Trophoblast cell (in vitro differentiated cells and primary cell): ENCODE data around the gene GNG12.
A peak's percentile ranks its signal among the peaks of the same experiment; 100 is the strongest.

Experiments used
- DNase-seq, 2 donors: peaks; one replicate each; pipeline ENCODE4 v3.0.0-alpha.2; 2016
- H2AFZ ChIP-seq: 2 replicates; pipeline ENCODE4 v1.6.1; 2013; ENCODE audit warnings: low read length, moderate library complexity, mild to moderate bottlenecking; ENCODE audit not compliant: insufficient read depth, poor library complexity
- H2AK5ac ChIP-seq: 2 replicates; pipeline ENCODE4 v1.6.1; 2013; ENCODE audit warnings: mild to moderate bottlenecking, low read length
- H2BK120ac ChIP-seq: 2 replicates; pipeline ENCODE4 v1.6.1; 2013; ENCODE audit warnings: low read length, mild to moderate bottlenecking, moderate library complexity; ENCODE audit not compliant: insufficient read depth, poor library complexity
- H2BK12ac ChIP-seq: 2 replicates; pipeline ENCODE4 v1.6.1; 2013; ENCODE audit warnings: mild to moderate bottlenecking, low read length, moderate library complexity
- H2BK5ac ChIP-seq: 2 replicates; pipeline ENCODE4 v1.6.1; 2013; ENCODE audit warnings: low read length, low read depth, moderate library complexity, mild to moderate bottlenecking; ENCODE audit not compliant: poor library complexity
- H3K14ac ChIP-seq: 2 replicates; pipeline ENCODE4 v1.6.1; 2013; ENCODE audit warnings: mild to moderate bottlenecking, low read length
- H3K18ac ChIP-seq: 2 replicates; pipeline ENCODE4 v1.6.1; 2013; ENCODE audit warnings: mild to moderate bottlenecking, low read length
- H3K23ac ChIP-seq: 2 replicates; pipeline ENCODE4 v1.6.1; 2013; ENCODE audit warnings: low read length
- H3K27ac ChIP-seq: 2 replicates; pipeline ENCODE4 v1.5.1; 2013; ENCODE audit warnings: low read depth, mild to moderate bottlenecking, inconsistent platforms, low read length, moderate library complexity
- H3K27me3 ChIP-seq: 2 replicates; pipeline ENCODE4 v1.6.1; 2013; ENCODE audit warnings: inconsistent platforms, mild to moderate bottlenecking, low read length, moderate library complexity; ENCODE audit not compliant: insufficient read depth
- H3K36me3 ChIP-seq, 2 experiments: 1 replicate in 1 of 2; 2 replicates in 1 of 2; pipeline ENCODE4 v1.6.1; 2013; ENCODE audit warnings: low read length in 2 of 2, mild to moderate bottlenecking in 2 of 2, moderate library complexity in 1 of 2; ENCODE audit not compliant: insufficient read depth in 2 of 2, control insufficient read depth in 1 of 2
- H3K4ac ChIP-seq: 2 replicates; pipeline ENCODE4 v1.6.1; 2013; ENCODE audit warnings: low read depth, mild to moderate bottlenecking, low read length, moderate library complexity
- H3K4me1 ChIP-seq, 2 experiments: 1 replicate in 1 of 2; 2 replicates in 1 of 2; pipeline ENCODE4 v1.6.1; 2013; ENCODE audit warnings: low read length in 2 of 2, mild to moderate bottlenecking in 2 of 2, moderate library complexity in 1 of 2; ENCODE audit not compliant: insufficient read depth in 2 of 2, control insufficient read depth in 1 of 2
- H3K4me2 ChIP-seq: 2 replicates; pipeline ENCODE4 v1.6.1; 2013; ENCODE audit warnings: inconsistent platforms, mild to moderate bottlenecking, low read length, moderate library complexity
- H3K4me3 ChIP-seq: 2 replicates; pipeline ENCODE4 v1.5.1; 2013; ENCODE audit warnings: mild to moderate bottlenecking, low read depth, low read length, inconsistent platforms
- H3K79me1 ChIP-seq: one replicate; pipeline ENCODE4 v1.6.1; 2013; ENCODE audit warnings: low read length
- H3K79me2 ChIP-seq: 2 replicates; pipeline ENCODE4 v1.6.1; 2013; ENCODE audit warnings: low read length, mild to moderate bottlenecking; ENCODE audit not compliant: control insufficient read depth, insufficient read depth, poor library complexity
- H3K9ac ChIP-seq: 2 replicates; pipeline ENCODE4 v1.6.1; 2013; ENCODE audit warnings: mild to moderate bottlenecking, low read length
- H3K9me3 ChIP-seq: 2 replicates; pipeline ENCODE4 v1.6.1; 2013; ENCODE audit warnings: low read depth, mild to moderate bottlenecking, control low read depth, inconsistent platforms, low read length; ENCODE audit not compliant: insufficient read depth
- H4K12ac ChIP-seq: 2 replicates; pipeline ENCODE4 v1.6.1; 2013; ENCODE audit warnings: low read depth, mild to moderate bottlenecking, low read length, moderate library complexity
- H4K8ac ChIP-seq: 2 replicates; pipeline ENCODE4 v1.6.1; 2013; ENCODE audit warnings: low read depth, mild to moderate bottlenecking, low read length, moderate library complexity
- H4K91ac ChIP-seq: one replicate; pipeline ENCODE4 v1.6.1; 2013; ENCODE audit warnings: low read depth, mild to moderate bottlenecking, low read length, moderate library complexity
- WGBS: extraction: QIAGEN DNeasy Blood & Tissue Kit; methylation state at CpG from one replicate; pipeline ENCODE4 v1.1.7; 2013; ENCODE audit warnings: missing lambda C conversion rate; ENCODE audit not compliant: insufficient read length, insufficient coverage; ENCODE audit errors: extremely low coverage; 5-methylcytosine and 5-hydroxymethylcytosine counted together

Gene GNG12

DNA sequence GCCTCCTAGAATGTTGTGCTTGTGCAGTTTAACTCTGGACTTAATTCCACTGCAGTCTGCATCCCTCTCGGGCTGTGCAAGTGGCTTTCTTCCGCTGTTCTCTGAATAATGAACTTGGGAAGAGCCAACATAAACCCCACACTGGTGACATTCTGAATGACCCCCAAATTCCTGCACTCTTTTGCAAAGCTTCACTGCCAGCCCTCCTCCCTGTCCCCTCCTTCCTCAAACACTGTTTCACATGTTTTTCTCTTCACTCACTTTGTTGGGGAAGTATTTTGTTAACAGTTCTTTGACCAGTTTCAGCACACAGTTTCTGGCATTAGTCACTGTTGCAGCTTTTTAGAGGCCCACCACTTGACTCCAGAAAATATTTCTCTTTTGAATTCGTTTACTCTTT is 39.7 kb downstream of the GNG12 start:
- no peak overlapping the region for H3K23ac ChIP-seq
- H4K8ac ChIP-seq = no peak overlapping the region
- peaks cover 2% of the 10 kb centered on the region for H3K9me3 ChIP-seq
- H4K91ac ChIP-seq = no peak overlapping the region
- H2BK5ac ChIP-seq = no peak overlapping the region
- peaks cover 8 to 14% of the 10 kb centered on the region in 2 experiments for H3K4me1 ChIP-seq
- peaks cover 4% of the 10 kb centered on the region for H3K79me1 ChIP-seq
- no peaks in the 10 kb centered on the region for H3K79me2 ChIP-seq
- H3K14ac ChIP-seq = no peak overlapping the region
- no peaks in the 10 kb centered on the region for H3K27me3 ChIP-seq
- no peak overlapping the region for H3K27ac ChIP-seq
- no peak overlapping the region for H2AFZ ChIP-seq
- WGBS = no CpG with 5 or more reads among the region's 3 CpGs
- H3K4me3 ChIP-seq = no peak overlapping the region
- H3K9ac ChIP-seq = no peak overlapping the region
- H4K12ac ChIP-seq = no peak overlapping the region
- H3K4me2 ChIP-seq = no peak overlapping the region
- no peak overlapping the region for H2BK120ac ChIP-seq
- H2BK12ac ChIP-seq = no peak overlapping the region
- H2AK5ac ChIP-seq = no peak overlapping the region
- no peak overlapping the region for H3K18ac ChIP-seq
- no peak for DNase-seq
- no peak overlapping the region for H3K4ac ChIP-seq
- H3K36me3 ChIP-seq = no peaks in the 10 kb centered on the region

- Histone ChIP-seq H3K9me3 (peaks cover 2% of the 10 kb centered on the region), H3K9ac (no peak overlapping the region), H3K27ac (no peak overlapping the region), H3K27me3 (no peaks in the 10 kb centered on the region), H2BK120ac (no peak overlapping the region), H3K79me1 (peaks cover 4% of the 10 kb centered on the region), H4K91ac (no peak overlapping the region), H3K4me2 (no peak overlapping the region), H4K12ac (no peak overlapping the region), H2BK12ac (no peak overlapping the region), H3K4me3 (no peak overlapping the region), H2AK5ac (no peak overlapping the region), H3K4me1 (peaks cover 8 to 14% of the 10 kb centered on the region in 2 experiments), H3K18ac (no peak overlapping the region), H2BK5ac (no peak overlapping the region), H3K23ac (no peak overlapping the region), H3K14ac (no peak overlapping the region), H3K36me3 (no peaks in the 10 kb centered on the region), H3K4ac (no peak overlapping the region), H4K8ac (no peak overlapping the region), H2AFZ (no peak overlapping the region), H3K79me2 (no peaks in the 10 kb centered on the region)
- no CpG with 5 or more reads among the region's 1 CpG for WGBS
- no peak for DNase-seq
These were observed 40.4 kb downstream of the GNG12 start for GRCh38 chr1:67792741-67793458.

- Histone ChIP-seq H3K9me3 (peaks cover 2% of the 10 kb centered on the region), H3K9ac (no peak overlapping the region), H3K27me3 (no peaks in the 10 kb centered on the region), H2AK5ac (no peak overlapping the region), H3K4me2 (peak overlapping the region; percentile 41), H4K12ac (no peak overlapping the region), H3K4ac (no peak overlapping the region), H3K4me3 (no peak overlapping the region), H3K18ac (no peak overlapping the region), H2BK5ac (no peak overlapping the region), H3K23ac (no peak overlapping the region), H2BK120ac (no peak overlapping the region), H2AFZ (no peak overlapping the region), H2BK12ac (no peak overlapping the region), H4K8ac (no peak overlapping the region), H3K79me1 (peaks cover 4% of the 10 kb centered on the region), H3K27ac (peak overlapping the region; percentile 13), H3K14ac (no peak overlapping the region), H4K91ac (no peak overlapping the region), H3K79me2 (no peaks in the 10 kb centered on the region), H3K4me1 (peaks cover 8 to 14% of the 10 kb centered on the region in 2 experiments), H3K36me3 (no peaks in the 10 kb centered on the region)
- no CpG with 5 or more reads among the region's 5 CpGs for WGBS
- DNase-seq = peak; percentile 20 to 79
These were observed 41.2 kb downstream of the GNG12 start for GRCh38 chr1:67792103-67792502.

GRCh38 chr1:67791686-67792085 is 41.6 kb downstream of the GNG12 start:
- H3K27ac ChIP-seq = peak overlapping the region; percentile 13
- no peaks in the 10 kb centered on the region for H3K79me2 ChIP-seq
- H3K79me1 ChIP-seq = peaks cover 4% of the 10 kb centered on the region
- H2BK5ac ChIP-seq = no peak overlapping the region
- H3K14ac ChIP-seq = peak overlapping the region; percentile 42
- H2AFZ ChIP-seq = no peak overlapping the region
- H2AK5ac ChIP-seq = no peak overlapping the region
- H3K4me1 ChIP-seq = peaks cover 8 to 14% of the 10 kb centered on the region in 2 experiments
- peak; percentile 43 to 67 for DNase-seq
- no peak overlapping the region for H2BK120ac ChIP-seq
- H3K18ac ChIP-seq = no peak overlapping the region
- no peak overlapping the region for H4K8ac ChIP-seq
- no CpG with 5 or more reads among the region's 3 CpGs for WGBS
- no peak overlapping the region for H3K4ac ChIP-seq
- H2BK12ac ChIP-seq = no peak overlapping the region
- H4K91ac ChIP-seq = no peak overlapping the region
- H3K4me2 ChIP-seq = peak overlapping the region; percentile 41
- no peaks in the 10 kb centered on the region for H3K27me3 ChIP-seq
- no peak overlapping the region for H3K4me3 ChIP-seq
- H4K12ac ChIP-seq = no peak overlapping the region
- no peak overlapping the region for H3K9ac ChIP-seq
- H3K36me3 ChIP-seq = no peaks in the 10 kb centered on the region
- peaks cover under 1% of the 10 kb centered on the region for H3K9me3 ChIP-seq
- no peak overlapping the region for H3K23ac ChIP-seq
